GM19193 (cell line): ENCODE results near the gene CD300LF.

ENCODE experiments used
- POLR2A ChIP-seq: IDR thresholded peaks from 4 replicates; pipeline ENCODE4 v1.6.1; 2011; ENCODE audit not compliant: insufficient read depth, insufficient read length; ENCODE audit errors: extremely low read depth

CD300LF gene

DNA sequence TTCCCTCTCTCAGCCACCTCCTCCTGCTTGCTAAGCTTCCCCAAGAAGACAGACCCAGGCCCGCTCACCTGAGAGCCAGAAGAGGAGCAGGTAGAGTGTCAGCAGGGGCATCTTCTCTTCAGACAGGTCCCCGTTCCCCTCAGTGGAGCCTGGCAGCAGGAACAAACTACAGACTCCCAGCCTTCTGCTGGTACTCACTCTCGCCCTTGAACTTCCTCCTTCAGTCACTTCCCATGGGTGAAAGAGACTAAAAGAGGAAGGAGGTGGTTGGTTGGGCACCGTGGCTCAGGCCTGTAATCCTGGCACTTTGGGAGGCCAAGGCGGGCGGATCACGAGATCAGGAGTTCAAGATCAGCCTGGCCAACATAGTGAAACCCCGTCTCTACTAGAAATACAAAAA is at the start of gene CD300LF:
Gene CD300LF, minus strand, starts transcription at position 168 of the 400 bp plus-strand sequence. Its CDS starts 57 bp downstream, at position 111.
- no peak for TF ChIP-seq POLR2A

DNA sequence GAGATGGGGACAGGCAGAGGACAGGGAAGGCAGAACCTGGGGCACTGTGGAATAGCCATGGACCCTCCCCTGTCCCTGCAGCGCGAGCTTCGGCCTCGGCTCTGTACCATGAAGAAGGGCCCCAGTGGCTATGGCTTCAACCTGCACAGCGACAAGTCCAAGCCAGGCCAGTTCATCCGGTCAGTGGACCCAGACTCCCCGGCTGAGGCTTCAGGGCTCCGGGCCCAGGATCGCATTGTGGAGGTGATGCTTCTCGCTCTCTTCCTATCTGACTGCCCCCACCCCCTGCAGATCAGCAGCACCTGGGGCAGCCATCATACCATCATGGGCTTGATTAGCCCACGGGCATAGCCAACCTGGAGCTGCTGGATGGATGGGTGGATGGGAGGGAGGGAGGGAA is 49.2 kb upstream of the CD300LF start:
- TF ChIP-seq POLR2A: no peak

DNA sequence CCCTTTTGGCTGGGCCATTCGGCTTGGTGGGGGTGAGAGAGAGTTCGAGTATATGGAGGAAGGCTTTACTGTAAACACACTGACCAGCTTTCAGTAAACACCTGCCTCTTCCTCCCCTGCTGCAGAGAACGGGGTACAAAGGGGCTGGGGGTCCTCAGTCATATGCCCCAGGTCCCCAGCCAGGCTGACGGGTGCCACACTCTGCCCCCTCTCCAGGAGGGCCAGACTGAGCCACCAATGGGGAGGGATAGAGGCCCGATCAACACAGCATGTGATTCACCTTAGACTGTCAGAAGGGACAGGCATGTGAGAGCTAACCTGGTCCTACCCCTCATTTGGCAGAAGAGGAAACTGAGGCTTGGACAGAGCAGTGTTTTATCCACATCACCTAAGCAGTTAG is 48.7 kb upstream of the CD300LF start:
- no peak for TF ChIP-seq POLR2A

DNA sequence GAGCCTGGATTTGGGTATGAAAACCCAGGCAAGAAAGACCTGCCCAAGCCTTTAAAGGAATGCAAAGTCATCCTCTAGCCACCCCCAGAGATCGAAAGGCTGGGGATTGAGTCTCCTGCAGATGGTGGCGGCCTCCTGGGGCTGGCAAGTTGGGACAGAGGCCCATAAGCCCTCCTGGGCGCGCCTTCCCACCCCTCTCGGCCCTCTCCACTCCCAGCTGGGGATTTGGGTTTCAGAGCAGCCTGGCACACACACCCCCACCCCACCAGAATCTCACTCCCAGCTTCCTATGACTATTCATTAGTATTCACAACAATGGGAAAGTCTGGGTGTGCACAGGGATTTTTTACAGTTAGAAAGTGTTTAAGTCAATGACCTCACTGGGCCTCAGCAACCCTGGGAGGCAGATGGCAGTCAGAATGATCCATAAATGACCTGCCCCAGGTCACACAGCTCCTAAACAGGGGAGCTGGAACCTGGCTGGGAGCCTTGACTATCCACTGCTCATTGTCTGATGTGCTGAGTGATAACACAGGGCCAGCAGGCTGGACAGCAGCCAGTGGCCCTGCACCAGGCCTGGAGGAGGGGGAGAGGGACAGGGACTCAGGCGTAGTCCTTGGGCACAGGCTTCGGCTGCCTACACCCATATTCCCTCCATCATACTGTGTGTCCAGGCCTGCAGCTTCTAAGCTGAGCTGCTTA is 47.8 kb upstream of the CD300LF start:
- no peak for TF ChIP-seq POLR2A

DNA sequence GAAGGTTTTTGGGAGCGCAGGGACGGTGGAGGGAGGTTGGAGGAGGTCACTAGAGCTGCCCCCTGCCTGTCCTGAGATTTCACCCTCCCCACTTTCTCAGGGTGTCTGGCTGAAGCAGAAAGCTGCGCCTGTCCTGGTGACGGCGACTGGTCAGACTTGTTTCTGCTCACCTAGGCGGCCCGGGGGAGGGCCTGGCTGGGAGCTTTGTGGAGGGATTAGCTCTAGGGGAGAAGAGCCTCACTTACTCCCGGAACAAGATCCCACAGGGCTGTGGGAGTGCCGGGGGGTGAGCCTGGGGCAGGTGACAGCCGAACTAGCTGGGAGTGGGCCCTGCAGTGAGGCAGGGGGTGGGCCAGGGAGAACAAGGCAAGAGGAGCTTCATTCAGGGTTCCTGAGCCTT is 47.2 kb upstream of the CD300LF start:
- TF ChIP-seq POLR2A: no peak

DNA sequence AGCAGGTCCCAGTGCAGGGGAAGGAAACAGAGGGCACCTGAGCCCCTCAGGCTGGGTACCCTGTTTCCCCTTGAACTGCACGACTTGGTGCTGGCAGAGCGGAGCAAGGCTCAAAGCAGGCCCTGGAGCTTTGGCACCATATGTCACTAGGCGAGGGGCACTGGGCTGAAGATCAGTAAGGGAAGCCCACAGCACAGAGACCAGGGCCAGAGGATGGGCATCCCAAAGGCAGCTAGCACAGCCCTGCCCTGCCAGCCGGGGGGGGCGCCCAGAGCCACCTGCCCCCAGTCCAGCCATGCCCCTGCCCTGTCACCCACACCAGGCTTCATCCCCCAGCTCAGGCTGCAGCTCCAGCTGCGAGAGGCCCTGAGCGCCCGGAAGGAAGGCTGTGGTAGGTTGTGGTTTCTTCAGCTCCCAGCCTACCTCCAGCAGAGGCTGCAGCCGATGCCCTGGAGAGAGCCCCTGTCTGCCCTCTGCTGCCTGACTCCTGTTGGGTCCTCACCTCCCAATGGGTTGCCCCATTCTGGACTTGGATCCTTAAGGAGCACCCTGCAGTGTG is 46.6 kb upstream of the CD300LF start:
- no peak for TF ChIP-seq POLR2A

DNA sequence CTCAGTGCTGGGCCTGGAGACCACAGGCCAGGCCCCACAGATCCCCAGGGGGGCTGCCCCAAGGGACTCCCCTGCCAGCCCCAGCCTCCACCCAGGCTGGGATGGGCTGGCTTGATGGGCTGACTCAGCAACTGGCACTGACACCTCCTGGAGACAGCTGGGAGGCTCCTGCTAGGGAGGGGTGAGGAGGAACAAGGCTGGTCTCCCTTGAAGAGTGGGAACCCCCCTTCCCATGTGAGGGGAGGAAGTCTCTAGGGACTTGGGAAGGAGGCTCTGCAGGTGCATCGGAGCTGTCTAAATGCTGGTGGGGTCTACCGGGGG is 46.1 kb upstream of the CD300LF start:
- no peak for TF ChIP-seq POLR2A

DNA sequence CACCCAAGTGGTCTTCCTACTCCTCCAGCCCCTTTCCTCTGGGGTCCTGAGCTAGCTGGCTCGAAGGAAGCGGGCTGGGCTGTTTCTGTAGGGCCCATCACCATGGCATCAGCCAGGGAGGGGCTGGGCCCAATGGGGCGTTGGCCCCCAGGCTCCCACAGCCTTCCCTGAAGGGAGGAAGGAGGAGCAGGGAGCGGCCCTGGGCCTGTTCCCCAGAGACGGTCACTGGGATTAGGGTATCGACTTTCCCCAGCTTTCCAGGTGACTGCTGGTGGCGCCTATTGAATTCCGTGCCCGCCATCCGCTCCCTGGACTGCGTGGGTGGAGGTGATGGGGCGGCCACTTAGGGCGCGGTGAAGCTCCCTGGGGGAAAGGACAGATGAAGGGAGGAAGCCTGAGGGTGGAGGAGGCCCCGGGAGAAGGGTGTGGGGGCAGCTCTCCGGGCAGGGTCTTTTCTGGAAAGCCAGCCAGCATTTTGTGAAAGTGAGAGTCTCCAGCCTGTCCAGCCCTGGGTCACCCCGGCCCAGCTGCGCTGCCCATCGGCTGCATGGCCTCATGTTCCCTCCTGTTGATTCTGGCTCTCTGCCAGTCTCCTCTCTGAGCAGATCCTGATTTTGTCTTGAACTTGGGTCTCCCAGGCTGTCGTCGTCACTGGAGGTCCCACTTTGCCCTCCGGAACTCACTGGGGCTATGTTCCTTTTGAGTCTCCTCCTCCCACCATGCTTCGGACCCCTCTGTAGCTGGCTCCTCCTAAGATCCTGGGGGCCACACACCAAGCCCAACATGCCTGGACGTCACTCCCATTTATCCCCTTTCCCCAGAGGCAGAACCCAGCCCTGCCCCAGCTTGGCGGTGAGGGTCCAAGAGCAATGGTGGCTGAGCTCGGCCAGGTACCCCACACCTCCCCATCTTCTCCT is 45.5 kb upstream of the CD300LF start:
- TF ChIP-seq POLR2A: no peak

DNA sequence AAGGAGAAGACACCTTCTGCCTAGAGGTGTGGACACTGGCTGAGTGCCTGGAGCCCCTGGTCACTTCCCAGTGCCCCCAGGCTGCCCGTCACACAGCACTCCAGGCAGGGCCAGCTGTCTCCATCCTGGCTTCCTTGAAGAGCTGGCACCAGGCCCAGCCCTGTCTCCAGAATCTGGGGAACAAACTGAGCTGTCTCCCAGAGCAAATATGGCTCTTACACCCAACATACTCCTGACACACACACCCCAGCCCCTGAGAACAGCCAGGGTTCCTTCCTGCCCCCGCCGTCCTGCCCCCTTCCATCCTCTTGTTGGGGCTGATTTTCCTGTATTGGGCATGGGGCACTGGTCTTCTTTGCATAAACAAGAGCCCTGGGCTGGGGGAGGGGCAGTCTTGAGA is 44.8 kb upstream of the CD300LF start:
- TF ChIP-seq POLR2A: no peak

DNA sequence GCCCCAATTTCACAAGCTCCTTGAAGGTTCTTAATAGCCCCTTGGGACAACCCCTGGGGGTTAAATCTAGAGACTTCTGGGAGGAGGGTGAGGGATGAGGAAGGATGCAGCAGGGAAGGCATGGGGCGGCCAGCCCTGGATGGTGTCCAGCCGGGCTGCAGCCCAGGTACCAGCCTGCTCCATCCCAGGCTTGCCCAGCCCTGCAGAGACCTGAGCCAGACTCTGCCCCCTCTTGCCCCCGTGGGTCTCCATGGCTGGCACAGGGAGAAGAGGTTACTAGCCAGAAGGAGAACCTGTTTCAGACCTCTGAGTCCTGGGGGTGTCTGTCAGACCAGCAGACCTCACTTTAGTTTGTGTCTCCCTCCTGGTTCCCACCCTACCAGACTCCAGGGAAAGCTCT is 44.2 kb upstream of the CD300LF start:
- TF ChIP-seq POLR2A: no peak

DNA sequence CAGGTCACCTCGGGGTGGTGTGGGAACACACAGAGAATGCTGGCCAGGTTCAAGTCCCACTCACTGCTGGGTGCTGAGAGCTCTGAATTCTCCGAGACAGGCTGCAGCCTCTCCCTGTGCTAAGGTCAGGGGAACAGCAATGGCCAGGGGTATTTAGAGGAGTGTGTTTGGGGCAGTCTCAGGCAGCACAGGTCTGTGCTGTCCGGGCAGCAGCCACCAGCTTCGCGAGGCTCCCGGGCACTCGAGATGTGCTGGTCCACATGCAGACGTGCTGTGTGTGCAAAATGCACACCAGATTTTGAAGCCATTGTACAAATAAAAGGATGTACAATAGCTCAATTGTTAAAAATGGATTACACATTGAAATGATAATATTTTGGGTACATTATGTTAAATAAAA is 42.8 kb upstream of the CD300LF start:
- no peak for TF ChIP-seq POLR2A

DNA sequence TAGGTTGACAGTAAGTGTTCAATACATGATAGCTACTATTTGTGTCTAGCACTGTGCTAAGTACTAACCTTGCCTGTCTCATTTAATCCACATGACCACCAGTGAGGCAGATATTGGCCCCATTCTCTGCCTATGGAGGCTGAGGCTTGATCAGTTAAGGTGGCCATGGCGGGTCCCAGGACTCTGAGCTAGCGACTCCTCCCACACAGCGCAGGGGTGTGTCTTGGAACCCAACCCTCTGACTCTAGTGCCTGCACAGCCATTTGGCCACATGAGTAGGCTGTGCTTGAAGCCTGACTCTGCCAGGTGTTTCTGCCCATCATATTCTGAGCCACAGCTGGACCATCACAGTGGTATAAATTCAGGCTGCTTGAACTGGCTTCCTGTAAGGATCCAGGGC is 42.1 kb upstream of the CD300LF start:
- no peak for TF ChIP-seq POLR2A

DNA sequence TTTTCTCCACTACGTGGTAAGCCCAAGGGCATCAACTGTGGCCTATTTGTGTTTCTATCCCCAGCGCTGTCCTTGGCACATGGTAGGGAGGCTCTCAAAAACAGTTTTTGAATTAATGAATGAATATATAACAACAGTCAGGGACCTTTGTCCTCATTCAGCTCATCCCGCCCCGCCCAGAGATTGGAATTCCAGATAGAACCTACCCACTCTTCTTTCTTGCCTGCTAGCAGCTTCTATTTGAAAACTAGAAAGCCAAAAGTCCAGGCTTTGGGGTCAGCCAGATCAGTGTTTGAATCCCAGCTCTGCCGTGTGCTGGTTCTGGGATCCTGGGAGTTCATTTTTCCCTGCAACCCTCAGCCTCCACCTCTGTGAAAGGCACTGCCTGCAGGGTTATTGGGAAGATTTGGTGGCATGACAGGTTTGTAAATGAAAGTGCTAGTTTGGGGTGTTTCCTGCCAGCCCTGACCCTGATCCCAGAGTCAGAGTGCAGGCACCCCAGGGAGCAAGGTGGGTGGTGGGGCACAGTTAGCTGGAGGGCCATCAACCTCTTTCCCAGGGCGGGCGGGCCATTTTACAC is 40.2 kb upstream of the CD300LF start:
- TF ChIP-seq POLR2A: no peak

DNA sequence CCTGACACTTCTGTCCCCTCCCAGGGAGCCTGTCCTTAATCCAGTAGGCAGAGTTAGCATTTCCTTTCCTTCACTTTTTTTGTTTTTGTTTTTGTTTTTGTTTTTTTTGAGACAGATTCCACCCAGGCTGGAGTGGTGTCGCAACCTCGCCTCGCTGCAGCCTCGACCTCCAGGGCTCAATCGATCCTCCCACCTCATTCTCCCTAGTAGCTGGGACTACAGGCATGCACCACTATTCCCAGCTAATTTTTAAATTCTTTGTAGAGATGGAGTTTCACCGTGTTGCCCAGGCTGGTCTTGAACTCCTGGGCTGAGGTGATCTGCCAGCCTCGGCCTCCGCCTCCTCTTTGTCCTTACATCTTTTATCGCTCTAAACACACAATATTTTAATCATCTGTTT is 39.7 kb upstream of the CD300LF start:
- no peak for TF ChIP-seq POLR2A

DNA sequence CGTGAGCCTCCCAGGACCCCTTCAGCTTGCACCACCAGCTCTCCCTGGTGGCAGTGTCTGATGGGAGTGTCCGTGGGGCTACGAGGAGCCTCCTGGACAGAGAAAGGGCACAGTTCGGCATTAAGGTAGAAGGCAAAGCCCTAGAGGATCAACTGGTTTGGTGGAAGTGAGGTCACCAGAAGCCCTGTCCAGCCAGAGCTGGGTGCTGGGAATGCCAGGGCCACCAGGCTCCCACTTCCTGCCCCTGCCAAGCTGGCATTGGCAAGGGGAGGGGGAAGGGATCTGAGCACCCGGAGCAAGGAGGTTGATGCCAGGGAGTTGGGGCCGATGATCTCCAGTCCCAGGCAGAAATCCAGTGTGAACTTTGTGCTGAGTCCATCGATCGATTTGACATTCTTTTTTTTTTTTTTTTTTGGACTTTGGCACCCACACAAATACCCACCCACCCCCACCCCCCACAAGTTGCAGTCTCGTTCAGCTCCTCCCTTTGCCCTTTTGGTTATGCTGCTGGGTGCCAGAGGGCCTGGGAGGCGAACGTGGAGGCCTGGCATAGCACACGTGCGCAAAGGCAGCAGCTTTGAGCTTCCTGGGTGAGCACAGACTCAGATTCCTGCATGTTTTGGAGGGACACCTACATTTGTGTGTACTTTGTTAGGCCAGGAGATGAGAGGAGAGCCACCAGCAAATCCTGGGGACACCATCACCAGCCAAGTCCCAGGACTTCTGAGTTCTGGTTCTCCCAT is 37.8 kb upstream of the CD300LF start:
- no peak for TF ChIP-seq POLR2A
